ENCODE measurements around the gene UBE2V1. TPM values are rescaled to one million over a fixed set of nuclear protein-coding genes. Genes with fewer than 3 reads are reported as not detected.

Gene UBE2V1
- total and polyA plus RNA-seq, 2 donors (not counting 3 experiments of a cell fraction or from before 2014, with no cell fraction given), result 145 to 156 TPM

- no peaks in the 10 kb centered on the region for H4K20me1 ChIP-seq (replicated peaks; ENCODE audit: control insufficient read depth, extremely low read depth, insufficient read depth, low read length)
- DNase-seq (ENCODE audit: low read depth, low spot score) (no peak), FAIRE-seq (no peak)
- dilution Hi-C loops (cut with MboI; ENCODE audit: extremely low pct_ligation_motif_present, low sequenced_read_pairs), result no loop called here
- H2AFZ ChIP-seq (ENCODE audit: low read depth, low read length), result no peak overlapping the region
- H3K27ac ChIP-seq (ENCODE audit: insufficient read depth, low read depth, low read length), result no peak overlapping the region
- TF ChIP-seq POLR2A (IDR thresholded peaks at IDR 0.05; ENCODE audit: low read depth, low read length), result no peak
- TF ChIP-seq FOS (IDR thresholded peaks at IDR 0.05; ENCODE audit: borderline replicate concordance, insufficient read depth, low read length), result no peak
- no peak for TF ChIP-seq MYC (IDR thresholded peaks at IDR 0.05; ENCODE audit: low read depth, low read length)
- TF ChIP-seq POLR2AphosphoS5 (IDR thresholded peaks at IDR 0.05; ENCODE audit: insufficient read depth, low read depth, low read length), result no peak
- TF ChIP-seq EZH2 (IDR thresholded peaks at IDR 0.05; ENCODE audit: borderline replicate concordance, low read depth, low read length, severe bottlenecking), result no peak
- TF ChIP-seq GATA2 (IDR thresholded peaks at IDR 0.05; ENCODE audit: insufficient read depth, insufficient read length, low read depth, low read length), result no peak
- no peak for TF ChIP-seq CTCF (IDR thresholded peaks at IDR 0.05; ENCODE audit: extremely low read depth in 1 of 2, insufficient read depth in 1 of 2, low read depth in 1 of 2, low read length in 2 of 2)
- TF ChIP-seq JUN (IDR thresholded peaks at IDR 0.05; ENCODE audit: borderline replicate concordance, insufficient read depth, insufficient read length, low read depth), result no peak
- no peak for TF ChIP-seq MAX (IDR thresholded peaks at IDR 0.05; ENCODE audit: insufficient read depth, insufficient read length)
- no peaks in the 10 kb centered on the region for H3K79me2 ChIP-seq (ENCODE audit: control insufficient read depth, insufficient read depth, low read length)
- no peak overlapping the region for H3K4me2 ChIP-seq (ENCODE audit: insufficient read depth, low read length)
- no peaks in the 10 kb centered on the region for H3K36me3 ChIP-seq (ENCODE audit: control insufficient read depth in 2 of 2, extremely low read depth in 1 of 2, insufficient read depth in 2 of 2, low read length in 2 of 2)
- H3K4me3 ChIP-seq (replicated peaks in 1 of 3; ENCODE audit: insufficient read depth in 1 of 3, low read depth in 1 of 3, low read length in 3 of 3), result no peak overlapping the region
- H3K4me1 ChIP-seq (ENCODE audit: control insufficient read depth, extremely low read depth, insufficient read depth, low read length), result peaks cover 19% of the 10 kb centered on the region
- H3K9me3 ChIP-seq (replicated peaks; ENCODE audit: control insufficient read depth, insufficient read depth, low read length), result no peaks in the 10 kb centered on the region
- no TSS peak for BruUV-seq (replicated peaks)
- H3K27me3 ChIP-seq (ENCODE audit: control insufficient read depth in 2 of 2, insufficient read depth in 2 of 2, low read length in 2 of 2), result no peaks in the 10 kb centered on the region
- intact Hi-C loops (cut with micrococcal nuclease), result no loop called here
- no peaks in the 10 kb centered on the region for H3K9me1 ChIP-seq (replicated peaks; ENCODE audit: control insufficient read depth, extremely low read depth, insufficient read depth, low read length)
- POLR2A ChIA-PET, result no interaction called here
- CTCF ChIA-PET, result interaction anchor here (0.8 to 2.6 kb wide), 5 partner anchors 13 to 71 kb away, joined by 3 to 16 read pairs (median 4); no protein-coding TSS in a partner anchor
- H3K9ac ChIP-seq (replicated peaks; ENCODE audit: extremely low read depth, insufficient read depth, low read length), result no peak overlapping the region
Observed at GRCh38 chr20:50049442-50050026, 63.4 kb downstream of the UBE2V1 start.

Measured in endothelial cell of umbilical vein (primary cell).